BE2C (cell line): ENCODE measurements around the gene IDE.

ENCODE experiments used
- DNase-seq: peaks from one replicate; pipeline ENCODE4 v3.0.0-alpha.2; 2020
- H3K27me3 ChIP-seq: fragments of 250-450 bp; sonication (Bioruptor Pico); 2 replicates; pipeline ENCODE4 v1.5.1; 2020; ENCODE audit warnings: mild to moderate bottlenecking
- H3K36me3 ChIP-seq: fragments of 250-450 bp; sonication (Bioruptor Pico); 2 replicates; pipeline ENCODE4 v1.5.1; 2020; ENCODE audit warnings: mild to moderate bottlenecking
- H3K4me1 ChIP-seq: fragments of 250-450 bp; sonication (Bioruptor Pico); 2 replicates; pipeline ENCODE4 v1.5.1; 2020
- H3K4me3 ChIP-seq: 2 replicates; pipeline ENCODE4 v1.5.1; 2011; ENCODE audit warnings: low read depth, low read length
- H3K9me3 ChIP-seq: fragments of 250-450 bp; sonication (Bioruptor Pico); 2 replicates; pipeline ENCODE4 v1.5.1; 2020
- TF ChIP-seq, protein P1 (sequence below): IDR thresholded peaks from 2 replicates; pipeline ENCODE4 v1.5.1; 2012; ENCODE audit warnings: mild to moderate bottlenecking, low read depth, low read length

The IDE gene

DNA sequence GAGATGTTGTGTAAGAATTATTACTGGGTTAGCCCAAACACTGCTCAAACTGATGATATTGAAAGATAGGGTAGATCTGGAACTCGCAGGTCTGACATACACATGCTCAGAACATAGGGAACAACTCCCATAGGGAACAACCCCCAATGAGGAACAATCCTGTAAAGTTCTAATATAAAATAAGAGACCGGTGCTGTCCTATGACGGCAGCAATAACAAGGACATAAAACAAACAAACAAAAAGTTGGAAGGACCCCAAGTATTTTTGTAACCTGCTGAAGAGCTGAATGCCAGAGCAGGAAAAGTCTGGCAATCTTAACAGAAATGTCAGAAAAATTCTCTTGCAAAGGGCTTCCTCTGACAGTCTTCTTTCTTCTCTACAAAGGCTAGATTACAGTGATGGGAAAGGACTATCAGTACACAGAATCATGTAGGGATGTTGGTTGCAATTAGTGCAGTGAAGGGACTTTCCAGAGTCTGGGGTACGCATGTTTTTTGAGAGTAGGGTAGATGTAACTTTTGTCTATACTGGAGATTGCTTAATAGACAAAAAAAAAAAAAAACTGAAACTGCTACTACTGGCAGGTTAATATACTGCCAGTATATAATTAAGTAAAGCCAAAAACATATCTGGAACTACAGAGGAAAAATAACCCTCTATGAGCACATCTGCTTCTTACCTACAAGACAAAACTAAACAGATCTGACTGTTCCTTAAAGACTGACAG, 35.5 kb downstream of the IDE start:
- no peak for DNase-seq
- no peaks in the 10 kb centered on the region for H3K9me3 ChIP-seq
- H3K36me3 ChIP-seq = peaks cover 6% of the 10 kb centered on the region
- no peaks in the 10 kb centered on the region for H3K27me3 ChIP-seq
- TF ChIP-seq, protein P1, sequence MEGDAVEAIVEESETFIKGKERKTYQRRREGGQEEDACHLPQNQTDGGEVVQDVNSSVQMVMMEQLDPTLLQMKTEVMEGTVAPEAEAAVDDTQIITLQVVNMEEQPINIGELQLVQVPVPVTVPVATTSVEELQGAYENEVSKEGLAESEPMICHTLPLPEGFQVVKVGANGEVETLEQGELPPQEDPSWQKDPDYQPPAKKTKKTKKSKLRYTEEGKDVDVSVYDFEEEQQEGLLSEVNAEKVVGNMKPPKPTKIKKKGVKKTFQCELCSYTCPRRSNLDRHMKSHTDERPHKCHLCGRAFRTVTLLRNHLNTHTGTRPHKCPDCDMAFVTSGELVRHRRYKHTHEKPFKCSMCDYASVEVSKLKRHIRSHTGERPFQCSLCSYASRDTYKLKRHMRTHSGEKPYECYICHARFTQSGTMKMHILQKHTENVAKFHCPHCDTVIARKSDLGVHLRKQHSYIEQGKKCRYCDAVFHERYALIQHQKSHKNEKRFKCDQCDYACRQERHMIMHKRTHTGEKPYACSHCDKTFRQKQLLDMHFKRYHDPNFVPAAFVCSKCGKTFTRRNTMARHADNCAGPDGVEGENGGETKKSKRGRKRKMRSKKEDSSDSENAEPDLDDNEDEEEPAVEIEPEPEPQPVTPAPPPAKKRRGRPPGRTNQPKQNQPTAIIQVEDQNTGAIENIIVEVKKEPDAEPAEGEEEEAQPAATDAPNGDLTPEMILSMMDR = no peak
- no peak overlapping the region for H3K4me3 ChIP-seq
- H3K4me1 ChIP-seq = no peaks in the 10 kb centered on the region

DNA sequence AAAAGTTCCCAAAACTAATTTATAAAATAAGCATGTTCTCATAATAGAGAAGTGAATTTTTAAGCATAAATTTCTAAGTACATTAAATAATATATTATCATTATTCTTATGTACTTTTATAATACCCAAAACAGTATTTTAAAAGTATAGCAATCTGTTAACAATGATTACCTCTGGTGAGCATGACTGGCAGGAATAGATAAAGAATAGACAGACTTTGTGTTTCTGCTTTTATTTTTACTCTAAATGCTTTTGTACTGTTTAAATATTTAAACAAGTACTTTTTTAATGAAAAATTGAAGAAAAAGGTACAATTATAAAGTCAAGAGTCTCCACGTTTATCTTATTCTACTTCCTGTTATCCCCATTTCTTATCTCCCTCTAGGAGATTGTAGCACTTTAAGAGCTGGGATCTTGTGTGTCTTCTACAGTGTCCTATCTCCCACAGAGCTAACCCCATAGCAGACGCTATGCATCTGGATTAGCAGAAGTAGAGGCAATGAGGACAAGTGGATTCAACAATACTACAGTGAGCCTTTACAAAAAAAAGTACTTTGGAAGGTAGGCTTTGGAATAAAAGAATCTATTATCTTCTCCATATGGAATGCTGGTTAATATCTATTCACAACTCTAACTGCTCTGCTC, 42.9 kb downstream of the IDE start:
- DNase-seq = no peak
- no peaks in the 10 kb centered on the region for H3K27me3 ChIP-seq
- H3K4me3 ChIP-seq = no peak overlapping the region
- peaks cover 12% of the 10 kb centered on the region for H3K36me3 ChIP-seq
- H3K9me3 ChIP-seq = no peaks in the 10 kb centered on the region
- TF ChIP-seq, protein P1 = no peak
- H3K4me1 ChIP-seq = no peaks in the 10 kb centered on the region

DNA sequence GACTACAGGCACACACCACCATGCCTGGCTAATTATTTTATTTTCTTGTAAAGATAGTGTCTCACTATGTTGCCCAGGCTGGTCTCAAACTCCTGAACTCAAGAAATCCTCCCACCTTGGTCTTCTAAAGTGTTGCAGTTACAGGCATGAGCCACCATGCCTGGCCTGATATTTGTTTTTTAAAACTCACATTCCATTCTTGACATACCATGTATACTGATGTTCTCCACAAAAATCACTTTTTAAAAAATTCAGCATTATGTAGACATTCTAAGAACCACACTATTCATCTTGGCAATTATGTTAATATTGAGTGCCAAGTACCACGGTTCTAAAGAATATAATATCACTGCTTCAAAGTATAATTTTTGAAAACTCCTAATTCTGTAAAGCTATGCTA, 43.5 kb downstream of the IDE start:
- Histone ChIP-seq H3K4me1 (no peaks in the 10 kb centered on the region), H3K9me3 (no peaks in the 10 kb centered on the region), H3K4me3 (no peak overlapping the region), H3K36me3 (peaks cover 9% of the 10 kb centered on the region), H3K27me3 (no peaks in the 10 kb centered on the region)
- no peak for DNase-seq
- TF ChIP-seq, protein P1 = no peak

DNA sequence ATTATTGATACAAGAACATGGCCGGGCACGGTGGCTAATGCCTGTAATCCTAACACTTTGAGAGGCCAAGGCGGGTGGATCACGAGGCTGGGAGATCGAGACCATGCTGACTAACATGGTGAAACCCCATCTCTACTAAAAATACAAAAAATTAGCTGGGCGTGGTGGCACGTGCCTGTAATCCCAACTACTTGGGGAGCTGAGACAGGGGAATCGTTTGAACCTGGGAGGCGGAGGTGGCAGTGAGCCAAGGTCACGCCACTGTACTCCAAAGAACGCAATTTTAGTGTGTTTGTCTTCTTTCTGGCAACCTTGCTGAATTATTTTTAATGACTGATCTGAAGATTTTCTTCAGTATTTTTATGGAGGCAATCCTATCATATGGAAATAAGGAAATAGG, 46.2 kb downstream of the IDE start:
- no peak for DNase-seq
- Histone ChIP-seq H3K9me3 (no peaks in the 10 kb centered on the region), H3K36me3 (peaks cover 11% of the 10 kb centered on the region), H3K4me3 (no peak overlapping the region), H3K4me1 (no peaks in the 10 kb centered on the region), H3K27me3 (no peaks in the 10 kb centered on the region)
- TF ChIP-seq, protein P1 = no peak

DNA sequence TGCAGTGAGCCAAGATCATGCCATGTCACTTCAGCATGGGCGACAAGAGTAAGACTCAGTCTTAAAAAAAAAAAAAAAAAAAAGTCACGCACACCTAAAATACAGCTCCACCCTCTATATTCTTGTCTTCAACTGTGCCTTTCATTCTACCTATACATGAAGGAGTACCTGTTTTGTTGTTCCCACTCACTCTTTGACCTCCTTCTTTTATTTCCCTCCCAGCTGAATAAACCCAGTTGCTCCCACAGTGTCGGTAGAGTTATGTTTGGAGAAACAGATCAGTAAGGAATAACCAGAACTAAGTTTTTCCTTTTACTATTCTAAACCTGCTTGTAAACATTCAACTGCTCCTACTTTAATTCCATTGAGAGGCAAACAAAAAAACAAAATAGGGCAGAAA, 50.3 kb downstream of the IDE start:
- Histone ChIP-seq H3K9me3 (no peaks in the 10 kb centered on the region), H3K4me3 (no peak overlapping the region), H3K27me3 (no peaks in the 10 kb centered on the region), H3K36me3 (peaks cover 5% of the 10 kb centered on the region; the same call in 1 of the 2 replicates), H3K4me1 (no peaks in the 10 kb centered on the region)
- TF ChIP-seq, protein P1 = no peak
- DNase-seq = no peak

DNA sequence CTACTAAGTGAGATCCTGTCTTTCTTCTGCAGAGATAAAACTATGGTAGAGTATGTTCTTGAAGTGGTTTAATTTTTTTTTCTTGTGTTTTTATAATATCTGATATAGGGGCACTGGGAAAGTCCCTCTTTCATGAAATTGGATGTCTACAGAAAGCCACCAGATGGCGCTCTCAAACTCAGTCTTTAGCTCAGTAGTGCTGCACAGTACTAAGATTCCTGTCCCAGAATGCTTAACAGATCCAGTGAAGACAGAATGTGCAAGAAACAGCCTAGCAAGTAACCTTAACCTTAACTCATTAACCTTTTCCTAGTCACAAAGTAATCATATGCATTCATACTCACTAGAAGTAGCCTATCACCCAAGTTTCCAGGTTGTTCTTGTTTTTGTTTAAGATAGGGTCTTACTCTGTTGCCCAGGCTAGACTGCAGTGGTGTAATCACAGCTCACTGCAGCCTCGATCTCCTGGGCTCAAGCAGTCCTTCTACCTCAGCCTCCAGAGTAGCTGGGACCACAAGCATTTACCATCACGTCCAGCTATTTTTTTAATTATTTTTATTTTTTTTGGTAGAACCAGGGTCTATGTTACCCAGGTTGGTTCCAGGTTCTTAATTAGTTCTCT, 56.7 kb downstream of the IDE start:
- no peaks in the 10 kb centered on the region for H3K27me3 ChIP-seq
- no peaks in the 10 kb centered on the region for H3K9me3 ChIP-seq
- H3K4me3 ChIP-seq = no peak overlapping the region
- H3K4me1 ChIP-seq = no peaks in the 10 kb centered on the region
- TF ChIP-seq, protein P1 = peak; percentile 83
- DNase-seq = peak; percentile 62
- H3K36me3 ChIP-seq = peaks cover 3% of the 10 kb centered on the region
